ENCODE data around the gene ZBTB11. TPM values are rescaled to one million over a fixed set of nuclear protein-coding genes. Genes with fewer than 3 reads are reported as not detected.
"Not testable (repeated sequence)": the region's sequence is repeated elsewhere in the genome, so short reads cannot be mapped to it uniquely, and the experiment has no call there.

Gene ZBTB11
- total and polyA plus RNA-seq, 2 donors (not counting 3 experiments of a cell fraction or from before 2014, with no cell fraction given), result 4.2 to 15.8 TPM

DNA sequence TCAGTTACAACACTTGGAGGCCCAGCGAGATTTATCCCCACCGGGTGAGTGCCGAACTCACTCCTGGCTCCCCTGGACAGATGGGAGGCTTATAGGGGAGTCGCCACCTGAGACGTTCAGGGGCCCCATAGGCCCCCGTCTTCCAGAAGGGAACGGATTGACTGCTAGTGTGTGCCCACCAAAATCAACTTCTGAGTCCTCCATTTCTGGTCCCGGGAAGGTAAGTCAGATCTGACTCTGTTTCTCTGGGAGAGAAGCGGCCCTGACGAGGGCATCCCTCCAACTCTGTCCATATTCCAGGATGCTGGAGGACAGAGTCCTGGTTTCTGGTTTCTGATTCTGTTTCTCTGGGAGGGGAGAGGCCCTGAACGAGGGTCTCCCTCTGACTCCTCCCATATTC lies 44.3 kb downstream of the ZBTB11 start:
- H4K20me1 ChIP-seq (replicated peaks; ENCODE audit: control insufficient read depth, extremely low read depth, insufficient read depth, low read length), result no peaks in the 10 kb centered on the region
- ChIA-PET CTCF (no interaction called here), POLR2A (no interaction called here)
- H3K79me2 ChIP-seq (ENCODE audit: control insufficient read depth, insufficient read depth, low read length), result no peaks in the 10 kb centered on the region
- no peak for TF ChIP-seq JUN (IDR thresholded peaks at IDR 0.05; ENCODE audit: borderline replicate concordance, insufficient read depth, insufficient read length, low read depth)
- TF ChIP-seq, protein P1, sequence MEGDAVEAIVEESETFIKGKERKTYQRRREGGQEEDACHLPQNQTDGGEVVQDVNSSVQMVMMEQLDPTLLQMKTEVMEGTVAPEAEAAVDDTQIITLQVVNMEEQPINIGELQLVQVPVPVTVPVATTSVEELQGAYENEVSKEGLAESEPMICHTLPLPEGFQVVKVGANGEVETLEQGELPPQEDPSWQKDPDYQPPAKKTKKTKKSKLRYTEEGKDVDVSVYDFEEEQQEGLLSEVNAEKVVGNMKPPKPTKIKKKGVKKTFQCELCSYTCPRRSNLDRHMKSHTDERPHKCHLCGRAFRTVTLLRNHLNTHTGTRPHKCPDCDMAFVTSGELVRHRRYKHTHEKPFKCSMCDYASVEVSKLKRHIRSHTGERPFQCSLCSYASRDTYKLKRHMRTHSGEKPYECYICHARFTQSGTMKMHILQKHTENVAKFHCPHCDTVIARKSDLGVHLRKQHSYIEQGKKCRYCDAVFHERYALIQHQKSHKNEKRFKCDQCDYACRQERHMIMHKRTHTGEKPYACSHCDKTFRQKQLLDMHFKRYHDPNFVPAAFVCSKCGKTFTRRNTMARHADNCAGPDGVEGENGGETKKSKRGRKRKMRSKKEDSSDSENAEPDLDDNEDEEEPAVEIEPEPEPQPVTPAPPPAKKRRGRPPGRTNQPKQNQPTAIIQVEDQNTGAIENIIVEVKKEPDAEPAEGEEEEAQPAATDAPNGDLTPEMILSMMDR (IDR thresholded peaks at IDR 0.05; ENCODE audit: extremely low read depth in 1 of 2, insufficient read depth in 1 of 2, low read depth in 1 of 2, low read length in 2 of 2), result no peak
- no peak for TF ChIP-seq GATA2 (IDR thresholded peaks at IDR 0.05; ENCODE audit: insufficient read depth, insufficient read length, low read depth, low read length)
- TF ChIP-seq MYC (IDR thresholded peaks at IDR 0.05; ENCODE audit: low read depth, low read length), result no peak
- TF ChIP-seq POLR2A (IDR thresholded peaks at IDR 0.05; ENCODE audit: low read depth, low read length), result no peak
- TF ChIP-seq POLR2AphosphoS5 (IDR thresholded peaks at IDR 0.05; ENCODE audit: insufficient read depth, low read depth, low read length), result no peak
- TF ChIP-seq FOS (IDR thresholded peaks at IDR 0.05; ENCODE audit: borderline replicate concordance, insufficient read depth, low read length), result no peak
- TF ChIP-seq EZH2 (IDR thresholded peaks at IDR 0.05; ENCODE audit: borderline replicate concordance, low read depth, low read length, severe bottlenecking), result no peak
- TF ChIP-seq, protein P2, sequence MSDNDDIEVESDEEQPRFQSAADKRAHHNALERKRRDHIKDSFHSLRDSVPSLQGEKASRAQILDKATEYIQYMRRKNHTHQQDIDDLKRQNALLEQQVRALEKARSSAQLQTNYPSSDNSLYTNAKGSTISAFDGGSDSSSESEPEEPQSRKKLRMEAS (IDR thresholded peaks at IDR 0.05; ENCODE audit: insufficient read depth, insufficient read length), result no peak
- H3K4me2 ChIP-seq (ENCODE audit: insufficient read depth, low read length), result no peak overlapping the region
- no peaks in the 10 kb centered on the region for H3K36me3 ChIP-seq (ENCODE audit: control insufficient read depth in 2 of 2, extremely low read depth in 1 of 2, insufficient read depth in 2 of 2, low read length in 2 of 2)
- DNase-seq (ENCODE audit: low read depth, low spot score), result no peak
- H3K4me3 ChIP-seq (replicated peaks in 1 of 3; ENCODE audit: insufficient read depth in 1 of 3, low read depth in 1 of 3, low read length in 3 of 3), result no peak overlapping the region
- FAIRE-seq, result no peak
- no peak overlapping the region for H3K27ac ChIP-seq (ENCODE audit: insufficient read depth, low read depth, low read length)
- dilution Hi-C loops (cut with MboI; ENCODE audit: extremely low pct_ligation_motif_present, low sequenced_read_pairs), result no loop called here
- H3K4me1 ChIP-seq (ENCODE audit: control insufficient read depth, extremely low read depth, insufficient read depth, low read length), result no peaks in the 10 kb centered on the region
- H3K9ac ChIP-seq (replicated peaks; ENCODE audit: extremely low read depth, insufficient read depth, low read length), result no peak overlapping the region
- no peak overlapping the region for H2AFZ ChIP-seq (ENCODE audit: low read depth, low read length)
- H3K9me1 ChIP-seq (replicated peaks; ENCODE audit: control insufficient read depth, extremely low read depth, insufficient read depth, low read length), result no peaks in the 10 kb centered on the region
- H3K27me3 ChIP-seq (ENCODE audit: control insufficient read depth in 2 of 2, insufficient read depth in 2 of 2, low read length in 2 of 2), result no peaks in the 10 kb centered on the region
- H3K9me3 ChIP-seq (replicated peaks; ENCODE audit: control insufficient read depth, insufficient read depth, low read length), result no peaks in the 10 kb centered on the region
- intact Hi-C loops (cut with micrococcal nuclease), result loop anchor here (10.0 kb wide), 1 partner anchor 1168 kb away; no protein-coding TSS in a partner anchor
- no TSS peak for BruUV-seq (replicated peaks)

DNA sequence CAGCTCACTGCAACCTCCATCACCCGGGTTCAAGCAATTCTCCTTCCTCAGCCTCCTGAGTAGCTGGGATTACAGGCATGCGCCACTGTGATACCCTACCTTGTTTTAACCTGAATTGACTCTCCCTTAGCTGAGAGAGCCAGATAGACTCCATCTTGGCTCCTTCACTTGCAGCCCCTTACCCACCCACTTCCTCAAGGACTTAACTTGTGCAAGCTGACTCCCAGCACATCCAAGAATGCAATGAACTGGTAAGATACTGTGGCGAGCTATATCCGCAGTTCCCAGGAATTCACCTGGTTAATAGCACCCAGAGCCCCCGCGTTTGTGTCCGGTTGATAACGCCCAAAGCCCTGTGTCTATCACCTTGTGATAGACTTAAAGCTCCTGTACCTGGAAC lies 45.0 kb downstream of the ZBTB11 start:
- H3K9me3 ChIP-seq (replicated peaks; ENCODE audit: control insufficient read depth, insufficient read depth, low read length); H3K27me3 ChIP-seq (ENCODE audit: control insufficient read depth in 2 of 2, insufficient read depth in 2 of 2, low read length in 2 of 2); H3K4me1 ChIP-seq (ENCODE audit: control insufficient read depth, extremely low read depth, insufficient read depth, low read length); H3K4me3 ChIP-seq (replicated peaks in 1 of 3; ENCODE audit: insufficient read depth in 1 of 3, low read depth in 1 of 3, low read length in 3 of 3); BruUV-seq (replicated peaks); H4K20me1 ChIP-seq (replicated peaks; ENCODE audit: control insufficient read depth, extremely low read depth, insufficient read depth, low read length); H2AFZ ChIP-seq (ENCODE audit: low read depth, low read length); FAIRE-seq; H3K27ac ChIP-seq (ENCODE audit: insufficient read depth, low read depth, low read length); H3K4me2 ChIP-seq (ENCODE audit: insufficient read depth, low read length); H3K36me3 ChIP-seq (ENCODE audit: control insufficient read depth in 2 of 2, extremely low read depth in 1 of 2, insufficient read depth in 2 of 2, low read length in 2 of 2); POLR2A ChIA-PET; DNase-seq (ENCODE audit: low read depth, low spot score); H3K9ac ChIP-seq (replicated peaks; ENCODE audit: extremely low read depth, insufficient read depth, low read length); H3K9me1 ChIP-seq (replicated peaks; ENCODE audit: control insufficient read depth, extremely low read depth, insufficient read depth, low read length); dilution Hi-C loops (cut with MboI; ENCODE audit: extremely low pct_ligation_motif_present, low sequenced_read_pairs); H3K79me2 ChIP-seq (ENCODE audit: control insufficient read depth, insufficient read depth, low read length): not testable (repeated sequence)
- intact Hi-C loops (cut with micrococcal nuclease), result loop anchor here (10.0 kb wide), 1 partner anchor 1167 kb away; no protein-coding TSS in a partner anchor
- CTCF ChIA-PET, result interaction anchor here (1.0 to 1.2 kb wide), 3 partner anchors 8 to 58 kb away, joined by 3 read pairs; partner anchors contain the start of gene PCNP

All from endothelial cell of umbilical vein (primary cell).